HG02642 (cell line): ENCODE measurements around the gene HSPA1A.
"Not testable (repeated sequence)": the region's sequence is repeated elsewhere in the genome, so short reads cannot be mapped to it uniquely, and the experiment has no call there.

Experiments
- ATAC-seq: cut with Tn5 transposase; IDR thresholded peaks from one replicate; pipeline ENCODE4 v1.9.1; 2021; ENCODE audit warnings: mild to moderate bottlenecking; ENCODE audit not compliant: unreplicated experiment, poor library complexity

The HSPA1A gene

GRCh38 chr6:31861150-31861549, 45.8 kb downstream of the HSPA1A start:
- ATAC-seq: no peak

GRCh38 chr6:31861919-31862343, 46.6 kb downstream of the HSPA1A start:
- no peak for ATAC-seq

GRCh38 chr6:31862344-31863235, 47.2 kb downstream of the HSPA1A start, which contains the start of gene NEU1:
Gene NEU1, minus strand, starts transcription at chr6:31862821. Its CDS starts 45 bp downstream, at chr6:31862776.
- ATAC-seq: peak; percentile 94

- ATAC-seq: not testable (repeated sequence)
These were observed 48.8 kb downstream of the HSPA1A start for GRCh38 chr6:31864123-31864562.

- no peak for ATAC-seq
These were observed 49.5 kb downstream of the HSPA1A start for GRCh38 chr6:31864818-31865204.

- ATAC-seq: no peak
These were observed 50.1 kb downstream of the HSPA1A start for GRCh38 chr6:31865205-31866118.
